T-helper 2 cell treated with Interferon-gamma antibody and Interleukin-4, amounts not matched to agents 5 μg/mL and 100 μg/mL, for 36 hours (primary cell): ENCODE measurements around the gene PKD2L1.

ENCODE experiments used
- DNase-seq: peaks from one replicate; pipeline ENCODE4 v3.0.0; 2021; ENCODE audit warnings: low spot score
- H3K27ac Mint-ChIP-seq: one replicate; pipeline ENCODE4 v1.8.0; 2021; ENCODE audit warnings: mild to moderate bottlenecking, mixed read lengths
- H3K27me3 Mint-ChIP-seq: one replicate; pipeline ENCODE4 v1.8.0; 2021; ENCODE audit warnings: low read depth, mixed read lengths
- H3K36me3 Mint-ChIP-seq: one replicate; pipeline ENCODE4 v1.8.0; 2021; ENCODE audit warnings: low read depth, mixed read lengths
- H3K4me1 Mint-ChIP-seq: one replicate; pipeline ENCODE4 v1.8.0; 2021; ENCODE audit warnings: low read depth, mixed read lengths
- H3K4me3 Mint-ChIP-seq: one replicate; pipeline ENCODE4 v1.8.0; 2022; ENCODE audit warnings: mild to moderate bottlenecking, moderate library complexity, mixed read lengths
- H3K9me3 Mint-ChIP-seq: one replicate; pipeline ENCODE4 v1.8.0; 2021; ENCODE audit warnings: mixed read lengths

PKD2L1 gene

DNA sequence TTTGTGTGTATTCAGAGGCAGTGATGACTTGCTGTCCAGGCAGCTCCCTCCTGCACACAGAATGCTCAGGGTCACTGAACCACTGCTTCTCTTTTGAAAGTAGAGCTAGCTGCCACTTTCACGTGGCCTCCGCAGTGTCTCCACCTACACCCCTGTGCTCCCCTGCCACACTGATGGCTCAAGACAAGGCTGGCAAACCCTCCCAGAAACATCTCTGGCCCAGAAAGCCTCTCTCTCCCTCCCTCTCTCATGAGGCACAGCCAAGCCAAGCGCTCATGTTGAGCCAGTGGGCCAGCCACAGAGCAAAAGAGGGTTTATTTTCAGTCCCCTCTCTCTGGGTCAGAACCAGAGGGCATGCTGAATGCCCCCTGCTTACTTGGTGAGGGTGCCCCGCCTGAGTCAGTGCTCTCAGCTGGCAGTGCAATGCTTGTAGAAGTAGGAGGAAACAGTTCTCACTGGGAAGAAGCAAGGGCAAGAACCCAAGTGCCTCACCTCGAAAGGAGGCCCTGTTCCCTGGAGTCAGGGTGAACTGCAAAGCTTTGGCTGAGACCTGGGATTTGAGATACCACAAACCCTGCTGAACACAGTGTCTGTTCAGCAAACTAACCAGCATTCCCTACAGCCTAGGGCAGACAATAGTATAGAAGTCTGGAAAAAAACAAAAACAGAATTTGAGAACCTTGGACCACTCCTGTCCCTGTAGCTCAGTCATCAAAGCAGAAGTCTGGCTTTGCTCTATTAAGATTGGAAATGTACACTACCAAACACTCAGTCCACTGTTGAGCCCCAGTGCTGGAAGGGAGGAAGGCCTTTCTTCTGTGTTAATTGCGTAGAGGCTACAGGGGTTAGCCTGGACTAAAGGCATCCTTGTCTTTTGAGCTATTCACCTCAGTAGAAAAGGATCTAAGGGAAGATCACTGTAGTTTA, 32.8 kb upstream of the PKD2L1 start:
- no peaks in the 10 kb centered on the region for H3K9me3 Mint-ChIP-seq
- peaks cover 59% of the 10 kb centered on the region for H3K36me3 Mint-ChIP-seq
- no peak for DNase-seq
- no peak overlapping the region for H3K4me3 Mint-ChIP-seq
- peak overlapping the region; percentile 55 for H3K27ac Mint-ChIP-seq
- no peaks in the 10 kb centered on the region for H3K27me3 Mint-ChIP-seq
- peaks cover 30% of the 10 kb centered on the region for H3K4me1 Mint-ChIP-seq

GRCh38 chr10:100360234-100360633, 30.2 kb upstream of the PKD2L1 start:
- no peaks in the 10 kb centered on the region for H3K9me3 Mint-ChIP-seq
- no peak overlapping the region for H3K4me3 Mint-ChIP-seq
- peaks cover 42% of the 10 kb centered on the region for H3K4me1 Mint-ChIP-seq
- peaks cover 80% of the 10 kb centered on the region for H3K36me3 Mint-ChIP-seq
- no peak for DNase-seq
- H3K27me3 Mint-ChIP-seq, result no peaks in the 10 kb centered on the region
- peak overlapping the region; percentile 33 for H3K27ac Mint-ChIP-seq

- no peaks in the 10 kb centered on the region for H3K27me3 Mint-ChIP-seq
- H3K36me3 Mint-ChIP-seq, result peaks cover 83% of the 10 kb centered on the region
- peak overlapping the region; percentile 65 for H3K27ac Mint-ChIP-seq
- peak overlapping the region; percentile 2 for H3K4me3 Mint-ChIP-seq
- H3K9me3 Mint-ChIP-seq, result no peaks in the 10 kb centered on the region
- H3K4me1 Mint-ChIP-seq, result peaks cover 44% of the 10 kb centered on the region
- no peak for DNase-seq
Observed at GRCh38 chr10:100359529-100360150, 29.6 kb upstream of the PKD2L1 start.

DNA sequence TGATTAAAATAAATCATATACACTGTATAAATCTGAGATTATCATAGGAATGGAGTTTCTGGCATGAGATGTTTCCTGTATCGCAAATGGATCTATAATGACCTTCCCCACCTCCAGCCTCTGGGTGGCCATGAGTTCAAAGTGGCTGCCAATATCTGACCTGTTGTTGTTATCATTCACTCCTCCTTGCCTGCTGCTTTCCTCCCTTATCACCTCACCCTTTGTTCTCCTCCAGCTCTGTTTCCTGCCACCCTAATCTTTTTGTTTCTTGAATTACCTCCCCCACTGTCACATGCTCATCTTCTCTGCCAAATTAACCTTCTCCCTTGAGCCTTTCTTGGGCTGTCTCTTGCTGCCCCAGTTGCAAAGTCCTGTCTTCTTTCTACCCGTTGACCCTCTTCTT, 29.0 kb upstream of the PKD2L1 start:
- DNase-seq, result no peak
- Mint-ChIP-seq H3K27ac (peak overlapping the region; percentile 65), H3K4me1 (peaks cover 45% of the 10 kb centered on the region), H3K9me3 (no peaks in the 10 kb centered on the region), H3K4me3 (peak overlapping the region; percentile 2), H3K36me3 (peaks cover 84% of the 10 kb centered on the region), H3K27me3 (no peaks in the 10 kb centered on the region)

- Mint-ChIP-seq H3K9me3 (no peaks in the 10 kb centered on the region), H3K27ac (peak overlapping the region; percentile 68), H3K4me1 (peaks cover 51% of the 10 kb centered on the region), H3K36me3 (peaks cover 85% of the 10 kb centered on the region), H3K4me3 (no peak overlapping the region), H3K27me3 (no peaks in the 10 kb centered on the region)
- no peak for DNase-seq
Observed at GRCh38 chr10:100357059-100357858, 27.2 kb upstream of the PKD2L1 start.

- peaks cover 53% of the 10 kb centered on the region for H3K4me1 Mint-ChIP-seq
- peaks cover 84% of the 10 kb centered on the region for H3K36me3 Mint-ChIP-seq
- H3K27ac Mint-ChIP-seq, result no peak overlapping the region
- H3K27me3 Mint-ChIP-seq, result no peaks in the 10 kb centered on the region
- no peak for DNase-seq
- H3K4me3 Mint-ChIP-seq, result no peak overlapping the region
- no peaks in the 10 kb centered on the region for H3K9me3 Mint-ChIP-seq
Observed at GRCh38 chr10:100356067-100357017, 26.3 kb upstream of the PKD2L1 start.

DNA sequence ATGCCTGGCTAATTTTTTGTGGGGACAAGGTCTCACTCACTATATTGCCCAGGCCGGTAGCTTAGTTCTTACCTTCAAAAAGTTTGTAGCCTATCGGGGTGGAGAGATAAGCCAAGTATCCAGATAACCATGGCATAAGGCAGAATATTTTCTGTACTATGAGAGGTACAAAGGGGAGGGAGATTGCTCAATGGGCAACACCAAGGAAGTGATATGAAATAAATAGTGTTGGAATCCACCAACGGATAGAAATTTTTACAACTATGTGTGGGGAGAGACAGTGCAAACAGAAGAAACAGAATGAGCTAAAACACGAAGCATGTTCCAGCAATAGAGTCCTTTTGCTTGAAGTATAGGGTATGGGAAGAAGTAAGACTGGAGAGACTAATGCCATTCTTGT, 25.1 kb upstream of the PKD2L1 start:
- no peak for DNase-seq
- peaks cover 85% of the 10 kb centered on the region for H3K36me3 Mint-ChIP-seq
- no peaks in the 10 kb centered on the region for H3K9me3 Mint-ChIP-seq
- no peaks in the 10 kb centered on the region for H3K27me3 Mint-ChIP-seq
- no peak overlapping the region for H3K4me3 Mint-ChIP-seq
- H3K27ac Mint-ChIP-seq, result peak overlapping the region; percentile 3
- H3K4me1 Mint-ChIP-seq, result peaks cover 64% of the 10 kb centered on the region

GRCh38 chr10:100353770-100354485, 23.9 kb upstream of the PKD2L1 start:
- DNase-seq, result no peak
- H3K9me3 Mint-ChIP-seq, result no peaks in the 10 kb centered on the region
- no peaks in the 10 kb centered on the region for H3K27me3 Mint-ChIP-seq
- peak overlapping the region; percentile 47 for H3K27ac Mint-ChIP-seq
- peaks cover 68% of the 10 kb centered on the region for H3K4me1 Mint-ChIP-seq
- H3K36me3 Mint-ChIP-seq, result peaks cover 85% of the 10 kb centered on the region
- peak overlapping the region; percentile 3 for H3K4me3 Mint-ChIP-seq

- Mint-ChIP-seq H3K36me3 (peaks cover 80% of the 10 kb centered on the region), H3K9me3 (no peaks in the 10 kb centered on the region), H3K4me1 (peaks cover 63% of the 10 kb centered on the region), H3K27me3 (no peaks in the 10 kb centered on the region), H3K27ac (peak overlapping the region; percentile 79), H3K4me3 (peak overlapping the region; percentile 94)
- no peak for DNase-seq
Observed at GRCh38 chr10:100350914-100351485, 21.0 kb upstream of the PKD2L1 start.

- H3K36me3 Mint-ChIP-seq, result peaks cover 66% of the 10 kb centered on the region
- peak overlapping the region; percentile 40 for H3K27ac Mint-ChIP-seq
- no peak for DNase-seq
- no peaks in the 10 kb centered on the region for H3K27me3 Mint-ChIP-seq
- H3K4me3 Mint-ChIP-seq, result peak overlapping the region; percentile 94
- H3K9me3 Mint-ChIP-seq, result no peaks in the 10 kb centered on the region
- peaks cover 61% of the 10 kb centered on the region for H3K4me1 Mint-ChIP-seq
Observed at GRCh38 chr10:100349672-100350071, 19.6 kb upstream of the PKD2L1 start.

DNA sequence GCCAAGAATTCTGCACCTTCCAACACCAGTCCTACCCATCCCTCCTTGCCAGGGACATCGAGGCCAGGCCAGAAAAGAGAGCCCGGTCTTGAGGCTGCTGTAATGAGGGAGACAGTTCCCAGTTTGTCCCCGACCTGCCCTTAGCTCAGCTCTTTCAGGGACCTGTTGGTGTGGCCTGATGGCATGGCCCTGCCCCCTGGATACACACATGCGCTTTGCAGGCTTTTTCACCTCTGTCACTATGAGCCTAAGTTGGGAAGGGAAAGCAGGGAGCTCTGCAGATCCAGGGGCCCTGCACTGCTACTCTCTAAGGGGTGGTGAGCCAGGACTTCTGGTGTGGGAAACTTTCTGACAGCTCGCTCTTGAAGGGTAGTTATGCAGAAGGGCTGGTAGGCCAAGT, 19.1 kb upstream of the PKD2L1 start:
- Mint-ChIP-seq H3K9me3 (no peaks in the 10 kb centered on the region), H3K4me1 (peaks cover 61% of the 10 kb centered on the region), H3K36me3 (peaks cover 60% of the 10 kb centered on the region), H3K4me3 (peak overlapping the region; percentile 94), H3K27me3 (no peaks in the 10 kb centered on the region), H3K27ac (peak overlapping the region; percentile 40)
- no peak for DNase-seq

DNA sequence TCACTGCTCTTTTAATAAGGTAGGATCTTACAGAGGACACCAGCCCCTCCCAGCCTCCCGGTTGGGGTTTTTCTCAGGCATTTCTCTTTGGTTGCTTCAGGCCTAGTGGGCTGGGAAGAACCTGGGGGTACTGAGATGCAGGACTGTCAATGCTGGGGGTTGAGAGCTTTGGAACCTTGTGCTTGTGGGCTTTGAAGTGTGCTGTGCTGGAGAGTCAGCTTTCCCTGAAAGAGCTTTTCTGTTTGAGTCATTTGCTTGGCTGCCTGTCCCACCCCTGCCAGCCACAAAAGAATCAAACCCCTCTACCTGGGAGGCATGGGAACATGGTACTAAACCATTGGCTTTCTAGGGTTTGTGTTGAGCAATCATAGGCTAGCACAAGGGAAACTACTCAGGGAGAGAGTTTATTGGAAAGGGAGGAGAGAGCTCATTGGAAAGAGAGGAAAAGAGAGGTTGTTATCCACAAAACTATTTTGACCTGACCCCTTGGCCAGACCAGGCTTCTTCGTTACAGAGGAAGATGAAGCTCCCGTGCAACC, 18.4 kb upstream of the PKD2L1 start:
- Mint-ChIP-seq H3K27ac (peak overlapping the region; percentile 84), H3K4me3 (peak overlapping the region; percentile 94), H3K4me1 (peaks cover 60% of the 10 kb centered on the region), H3K36me3 (peaks cover 54% of the 10 kb centered on the region), H3K27me3 (no peaks in the 10 kb centered on the region), H3K9me3 (no peaks in the 10 kb centered on the region)
- no peak for DNase-seq
